Neural cell (in vitro differentiated cells): ENCODE results near the gene SSBP2. TPM values are rescaled to one million over a fixed set of nuclear protein-coding genes. Genes with fewer than 3 reads are reported as not detected.

Experiments
- H2AFZ ChIP-seq: fragments of 200-600, 300-800 bp; sonication (generic), shearing (Covaris generic); 2 replicates; pipeline ENCODE4 v1.6.0; 2014; ENCODE audit warnings: low read depth, mild to moderate bottlenecking, antibody characterized with exemption, low read length, moderate library complexity
- H3F3A ChIP-seq: fragments of 200-600 bp; shearing (Covaris generic); 2 replicates; pipeline ENCODE4 v1.6.1; 2016; ENCODE audit warnings: mild to moderate bottlenecking, moderate library complexity, mixed read lengths, antibody characterized with exemption, low read length; ENCODE audit not compliant: insufficient read depth, poor library complexity, severe bottlenecking
- H3K27ac ChIP-seq: fragments of 200-600, 300-800 bp; sonication (generic), shearing (Covaris generic); 2 replicates; pipeline ENCODE4 v1.5.1; 2014; ENCODE audit warnings: mild to moderate bottlenecking, low read length, moderate library complexity
- H3K27me3 ChIP-seq: fragments of 300-800, 200-600 bp; sonication (generic), shearing (Covaris generic); 2 replicates; pipeline ENCODE4 v1.6.0; 2014; ENCODE audit warnings: mild to moderate bottlenecking, low read depth, low read length, moderate library complexity; ENCODE audit not compliant: insufficient read depth
- H3K36me3 ChIP-seq: fragments of 300-800, 200-600 bp; sonication (generic), shearing (Covaris generic); 2 replicates; pipeline ENCODE4 v1.5.1; 2014; ENCODE audit warnings: mild to moderate bottlenecking, antibody characterized with exemption, low read length, moderate library complexity; ENCODE audit not compliant: insufficient read depth
- H3K4me2 ChIP-seq: fragments of 300-800, 200-600 bp; sonication (generic), shearing (Covaris generic); 2 replicates; pipeline ENCODE4 v1.6.0; 2014; ENCODE audit warnings: mild to moderate bottlenecking, low read length
- H3K4me3 ChIP-seq: fragments of 300-800, 200-600 bp; sonication (generic), shearing (Covaris generic); 2 replicates; pipeline ENCODE4 v1.5.1; 2014; ENCODE audit warnings: mild to moderate bottlenecking, low read length, moderate library complexity
- H3K79me2 ChIP-seq: fragments of 200-600 bp; shearing (Covaris generic); replicated peaks from 2 replicates; pipeline ENCODE4 v1.6.0; 2014; ENCODE audit warnings: mild to moderate bottlenecking, low read length, moderate library complexity; ENCODE audit not compliant: insufficient read depth
- H3K9ac ChIP-seq: fragments of 300-800, 200-600 bp; sonication (generic), shearing (Covaris generic); 2 replicates; pipeline ENCODE4 v1.6.1; 2016; ENCODE audit warnings: mild to moderate bottlenecking, low read length, mixed read lengths
- H3K9me2 ChIP-seq: fragments of 200-600 bp; shearing (Covaris generic); 2 replicates; pipeline ENCODE4 v1.6.1; 2016; ENCODE audit warnings: mild to moderate bottlenecking, low read length, mixed read lengths; ENCODE audit not compliant: insufficient read depth
- H3K9me3 ChIP-seq: fragments of 200-600, 300-800 bp; sonication (generic), shearing (Covaris generic); 2 replicates; pipeline ENCODE4 v1.6.1; 2016; ENCODE audit warnings: mild to moderate bottlenecking, mixed run types, low read length, moderate library complexity, mixed read lengths
- H4K20me1 ChIP-seq: fragments of 200-600 bp; shearing (Covaris generic); 2 replicates; pipeline ENCODE4 v1.6.1; 2016; ENCODE audit warnings: mild to moderate bottlenecking, mixed run types; ENCODE audit not compliant: insufficient read depth
- CTCF ChIP-seq: fragments of 450-650 bp; IDR thresholded peaks from 2 replicates; pipeline ENCODE4 v1.5.1; 2014; ENCODE audit warnings: antibody characterized with exemption, mild to moderate bottlenecking, moderate library complexity; ENCODE audit not compliant: poor library complexity, severe bottlenecking
- EP300 ChIP-seq: fragments of 450-650 bp; conservative IDR thresholded peaks from 2 replicates; pipeline ENCODE4 v1.6.1; 2014; ENCODE audit warnings: antibody characterized with exemption, mild to moderate bottlenecking, moderate library complexity; ENCODE audit not compliant: poor library complexity, severe bottlenecking
- EZH2 ChIP-seq: fragments of 200-600, 300-800 bp; shearing (Covaris generic), sonication (generic); IDR thresholded peaks from 2 replicates; pipeline ENCODE4 v1.6.1; 2014; ENCODE audit warnings: antibody characterized with exemption, low read length, borderline replicate concordance, mild to moderate bottlenecking; ENCODE audit not compliant: insufficient read depth, poor library complexity, severe bottlenecking
- MXI1 ChIP-seq: fragments of 450-650 bp; conservative IDR thresholded peaks from 2 replicates; pipeline ENCODE4 v1.6.1; 2014; ENCODE audit warnings: antibody characterized with exemption, mild to moderate bottlenecking; ENCODE audit not compliant: poor library complexity, severe bottlenecking
- POLR2AphosphoS5 ChIP-seq: IDR thresholded peaks from 2 replicates; pipeline ENCODE4 v1.6.1; 2012
- RAD21 ChIP-seq: fragments of 450-650 bp; conservative IDR thresholded peaks from 2 replicates; pipeline ENCODE4 v1.6.1; 2014; ENCODE audit warnings: antibody characterized with exemption, mild to moderate bottlenecking, moderate library complexity
- REST ChIP-seq: IDR thresholded peaks from 2 replicates; pipeline ENCODE4 v1.6.1; 2012; ENCODE audit warnings: borderline replicate concordance
- SMC3 ChIP-seq: fragments of 450-650 bp; conservative IDR thresholded peaks from 2 replicates; pipeline ENCODE4 v1.6.1; 2014; ENCODE audit warnings: antibody characterized with exemption, mild to moderate bottlenecking, moderate library complexity; ENCODE audit not compliant: poor library complexity
- TAF1 ChIP-seq: IDR thresholded peaks from 2 replicates; pipeline ENCODE4 v1.6.1; 2012; ENCODE audit warnings: low read depth
- polyA plus RNA-seq: library from polyadenylated mRNA; depleted of rRNA; stranded (reverse); fragments of >200 nt; gene quantifications from 2 replicates; pipeline ENCODE4 v1.2.3, GENCODE V29; 2014

The SSBP2 gene
- polyA plus RNA-seq, 1 donor from 2014 or later: 128 TPM

GRCh38 chr5:81724108-81724507 lies 26.8 kb downstream of the SSBP2 start:
- H3K79me2 ChIP-seq: peaks cover 97% of the 10 kb centered on the region
- TF ChIP-seq EZH2 (no peak), MXI1 (no peak), TAF1 (no peak), SMC3 (no peak), EP300 (no peak)
- no peak overlapping the region for H3K27ac ChIP-seq
- H3K9me3 ChIP-seq: no peaks in the 10 kb centered on the region
- no peaks in the 10 kb centered on the region for H3K9me2 ChIP-seq
- H3K36me3 ChIP-seq: no peaks in the 10 kb centered on the region
- no peaks in the 10 kb centered on the region for H3K27me3 ChIP-seq
- H4K20me1 ChIP-seq: peaks cover 5% of the 10 kb centered on the region
- H3K4me2 ChIP-seq: no peak overlapping the region
- H3F3A ChIP-seq: no peaks in the 10 kb centered on the region
- H3K4me3 ChIP-seq: no peak overlapping the region
- no peak overlapping the region for H3K9ac ChIP-seq
- no peak overlapping the region for H2AFZ ChIP-seq

- H3K36me3 ChIP-seq: no peaks in the 10 kb centered on the region
- no peaks in the 10 kb centered on the region for H3F3A ChIP-seq
- no peak overlapping the region for H3K27ac ChIP-seq
- no peaks in the 10 kb centered on the region for H3K27me3 ChIP-seq
- H3K9ac ChIP-seq: no peak overlapping the region
- H2AFZ ChIP-seq: no peak overlapping the region
- TF ChIP-seq MXI1 (no peak), REST (no peak), RAD21 (no peak), SMC3 (no peak), EZH2 (no peak), POLR2AphosphoS5 (no peak), CTCF (no peak), EP300 (no peak)
- H3K9me3 ChIP-seq: no peaks in the 10 kb centered on the region
- no peak overlapping the region for H3K4me3 ChIP-seq
- H3K79me2 ChIP-seq: peaks cover 87% of the 10 kb centered on the region
- H3K4me2 ChIP-seq: no peak overlapping the region
- H4K20me1 ChIP-seq: peaks cover 11% of the 10 kb centered on the region
- no peaks in the 10 kb centered on the region for H3K9me2 ChIP-seq
These were observed 29.8 kb downstream of the SSBP2 start for GRCh38 chr5:81721049-81721448.

GRCh38 chr5:81719743-81720345 lies 31.1 kb downstream of the SSBP2 start:
- Histone ChIP-seq H4K20me1 (peaks cover 12% of the 10 kb centered on the region), H3K9ac (no peak overlapping the region), H3F3A (no peaks in the 10 kb centered on the region), H3K36me3 (no peaks in the 10 kb centered on the region), H3K79me2 (peaks cover 85% of the 10 kb centered on the region), H3K27ac (no peak overlapping the region), H3K9me3 (no peaks in the 10 kb centered on the region), H3K9me2 (no peaks in the 10 kb centered on the region), H2AFZ (no peak overlapping the region), H3K27me3 (no peaks in the 10 kb centered on the region), H3K4me3 (no peak overlapping the region), H3K4me2 (no peak overlapping the region)
- TF ChIP-seq CTCF (no peak), EZH2 (no peak)
